HepG2 (cell line): Measurements from ENCODE around the gene LLGL2.

ENCODE experiments used
- AFF4 ChIP-seq: sonication (generic); formaldehyde crosslinking; IDR thresholded peaks from 2 replicates; pipeline ENCODE4 v1.4.0; 2020; ENCODE audit warnings: missing genetic modification reagents
- CBX2 ChIP-seq, 2 experiments: fragments of 200-600 bp in 1 of 2; sonication (generic); formaldehyde crosslinking in 1 of 2; IDR thresholded peaks; 2 replicates each; pipeline versions ENCODE4 v1.7.0 to v1.8.1; 2018 to 2022; ENCODE audit warnings: low read depth in 2 of 2, low read length in 1 of 2, mild to moderate bottlenecking in 1 of 2, missing genetic modification reagents in 1 of 2
- CTCF ChIP-seq: sonication (generic); formaldehyde crosslinking; IDR thresholded peaks from 2 replicates; pipeline ENCODE4 v1.5.0; 2020; ENCODE audit warnings: mild to moderate bottlenecking, missing genetic modification reagents, moderate library complexity
- EHMT2 ChIP-seq: fragments of 200-600 bp; sonication (generic); IDR thresholded peaks from 2 replicates; pipeline ENCODE4 v1.7.0; 2017; ENCODE audit warnings: antibody characterized with exemption, low read depth, low read length, borderline replicate concordance
- ZNF317 ChIP-seq: sonication (generic); formaldehyde crosslinking; IDR thresholded peaks from 2 replicates; pipeline ENCODE4 v1.5.0; 2020; ENCODE audit warnings: mild to moderate bottlenecking, missing genetic modification reagents

GRCh38 chr17:75540923-75541503 lies 15.5 kb downstream of the LLGL2 start:
- TF ChIP-seq CTCF (CRISPR knock-in tag) (no peak), ZNF317 (no peak), AFF4 (CRISPR knock-in tag) (no peak), EHMT2 (no peak), CBX2 (IDR thresholded peaks at IDR 0.05; ENCODE audit: low read depth, low read length) (no peak), CBX2 (CRISPR knock-in tag; IDR thresholded peaks at IDR 0.05; ENCODE audit: low read depth) (no peak)
